SU-DHL-6 (cell line): ENCODE results near the gene CASP3.
"Not testable (repeated sequence)": the region's sequence is repeated elsewhere in the genome, so short reads cannot be mapped to it uniquely, and the experiment has no call there.

Experiments used
- H2AFZ ChIP-seq: fragments of 200-600 bp; sonication (generic); 2 replicates; pipeline ENCODE4 v1.6.1; 2014; ENCODE audit warnings: low read depth, mild to moderate bottlenecking, moderate library complexity, mixed read lengths, antibody characterized with exemption, low read length; ENCODE audit not compliant: severe bottlenecking
- H3F3A ChIP-seq: fragments of 200-600 bp; shearing (Covaris generic); 2 replicates; pipeline ENCODE4 v1.6.0; 2016; ENCODE audit warnings: antibody characterized with exemption, mild to moderate bottlenecking; ENCODE audit not compliant: insufficient read depth
- H3K27ac ChIP-seq: fragments of 200-600 bp; sonication (generic); 2 replicates; pipeline ENCODE4 v1.5.1; 2016; ENCODE audit warnings: low read depth, mild to moderate bottlenecking, low read length, moderate library complexity, mixed read lengths
- H3K27me3 ChIP-seq: fragments of 200-600 bp; sonication (generic), shearing (Covaris generic); 2 replicates; pipeline ENCODE4 v1.6.0; 2014; ENCODE audit warnings: mild to moderate bottlenecking, low read length
- H3K36me3 ChIP-seq: fragments of 200-600 bp; sonication (generic); 2 replicates; pipeline ENCODE4 v1.6.1; 2014; ENCODE audit warnings: mild to moderate bottlenecking, low read length, mixed read lengths
- H3K4me2 ChIP-seq: fragments of 300-600, 200-600 bp; shearing (Covaris generic), sonication (generic); 2 replicates; pipeline ENCODE4 v1.6.0; 2014; ENCODE audit warnings: low read length, low read depth, mild to moderate bottlenecking; ENCODE audit not compliant: poor library complexity, severe bottlenecking
- H3K4me3 ChIP-seq: fragments of 200-600 bp; sonication (generic); 2 replicates; pipeline ENCODE4 v1.5.1; 2014; ENCODE audit warnings: antibody characterized with exemption, low read length, mild to moderate bottlenecking, mixed read lengths; ENCODE audit not compliant: insufficient read depth, poor library complexity, severe bottlenecking
- H3K79me2 ChIP-seq: fragments of 200-600 bp; sonication (generic); 2 replicates; pipeline ENCODE4 v1.6.1; 2014; ENCODE audit warnings: mild to moderate bottlenecking, low read length, moderate library complexity; ENCODE audit not compliant: insufficient read depth
- H3K9ac ChIP-seq: fragments of 200-600 bp; sonication (generic); 2 replicates; pipeline ENCODE4 v1.7.0; 2014; ENCODE audit warnings: mild to moderate bottlenecking, low read length
- H3K9me2 ChIP-seq: fragments of 200-600 bp; sonication (generic); replicated peaks from 2 replicates; pipeline ENCODE4 v1.6.1; 2014; ENCODE audit warnings: low read length; ENCODE audit not compliant: insufficient read depth
- H3K9me3 ChIP-seq: fragments of 200-600 bp; sonication (generic); 2 replicates; pipeline ENCODE4 v1.6.1; 2014; ENCODE audit warnings: low read length, mixed read lengths; ENCODE audit not compliant: insufficient read depth
- H4K20me1 ChIP-seq: fragments of 200-600 bp; sonication (generic); 2 replicates; pipeline ENCODE4 v1.6.1; 2014; ENCODE audit warnings: low read depth, mild to moderate bottlenecking, antibody characterized with exemption, low read length, moderate library complexity, mixed read lengths
- EZH2phosphoT487 ChIP-seq: fragments of 200-600 bp; sonication (generic), shearing (Covaris generic); conservative IDR thresholded peaks from 2 replicates; pipeline ENCODE4 v1.6.1; 2018; ENCODE audit warnings: mild to moderate bottlenecking, antibody characterized with exemption, low read length, moderate library complexity, mixed read lengths
- TF ChIP-seq, protein P1 (sequence below): fragments of 200-600 bp; sonication (generic); IDR thresholded peaks from one replicate; pipeline ENCODE4 v1.5.1; 2017; ENCODE audit warnings: antibody characterized with exemption, mild to moderate bottlenecking, low read length, moderate library complexity; ENCODE audit not compliant: insufficient read depth, poor library complexity, severe bottlenecking

CASP3 gene

GRCh38 chr4:184613405-184613804, 35.8 kb downstream of the CASP3 start:
- H3K9ac ChIP-seq: no peak overlapping the region
- no peak overlapping the region for H3K4me3 ChIP-seq
- no peaks in the 10 kb centered on the region for H3K9me2 ChIP-seq
- H4K20me1 ChIP-seq: no peaks in the 10 kb centered on the region
- no peak overlapping the region for H3K4me2 ChIP-seq
- H3K27ac ChIP-seq: no peak overlapping the region
- H3K36me3 ChIP-seq: no peaks in the 10 kb centered on the region
- no peak overlapping the region for H2AFZ ChIP-seq
- H3K27me3 ChIP-seq: no peaks in the 10 kb centered on the region
- H3K9me3 ChIP-seq: peaks cover 13% of the 10 kb centered on the region; the same call in 1 of the 2 replicates
- no peaks in the 10 kb centered on the region for H3F3A ChIP-seq
- no peaks in the 10 kb centered on the region for H3K79me2 ChIP-seq
- no peak for TF ChIP-seq EZH2phosphoT487
- TF ChIP-seq, protein P1, sequence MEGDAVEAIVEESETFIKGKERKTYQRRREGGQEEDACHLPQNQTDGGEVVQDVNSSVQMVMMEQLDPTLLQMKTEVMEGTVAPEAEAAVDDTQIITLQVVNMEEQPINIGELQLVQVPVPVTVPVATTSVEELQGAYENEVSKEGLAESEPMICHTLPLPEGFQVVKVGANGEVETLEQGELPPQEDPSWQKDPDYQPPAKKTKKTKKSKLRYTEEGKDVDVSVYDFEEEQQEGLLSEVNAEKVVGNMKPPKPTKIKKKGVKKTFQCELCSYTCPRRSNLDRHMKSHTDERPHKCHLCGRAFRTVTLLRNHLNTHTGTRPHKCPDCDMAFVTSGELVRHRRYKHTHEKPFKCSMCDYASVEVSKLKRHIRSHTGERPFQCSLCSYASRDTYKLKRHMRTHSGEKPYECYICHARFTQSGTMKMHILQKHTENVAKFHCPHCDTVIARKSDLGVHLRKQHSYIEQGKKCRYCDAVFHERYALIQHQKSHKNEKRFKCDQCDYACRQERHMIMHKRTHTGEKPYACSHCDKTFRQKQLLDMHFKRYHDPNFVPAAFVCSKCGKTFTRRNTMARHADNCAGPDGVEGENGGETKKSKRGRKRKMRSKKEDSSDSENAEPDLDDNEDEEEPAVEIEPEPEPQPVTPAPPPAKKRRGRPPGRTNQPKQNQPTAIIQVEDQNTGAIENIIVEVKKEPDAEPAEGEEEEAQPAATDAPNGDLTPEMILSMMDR: no peak

GRCh38 chr4:184612074-184612473, 37.2 kb downstream of the CASP3 start:
- H3K9ac ChIP-seq: no peak overlapping the region
- no peak overlapping the region for H3K4me3 ChIP-seq
- no peaks in the 10 kb centered on the region for H4K20me1 ChIP-seq
- no peak overlapping the region for H3K27ac ChIP-seq
- H3K4me2 ChIP-seq: no peak overlapping the region
- no peak overlapping the region for H2AFZ ChIP-seq
- no peaks in the 10 kb centered on the region for H3F3A ChIP-seq
- no peak for TF ChIP-seq EZH2phosphoT487
- TF ChIP-seq, protein P1: no peak
- no peaks in the 10 kb centered on the region for H3K36me3 ChIP-seq
- H3K27me3 ChIP-seq: no peaks in the 10 kb centered on the region
- H3K9me2 ChIP-seq: no peaks in the 10 kb centered on the region
- H3K9me3 ChIP-seq: peaks cover 13% of the 10 kb centered on the region; the same call in 1 of the 2 replicates
- no peaks in the 10 kb centered on the region for H3K79me2 ChIP-seq

DNA sequence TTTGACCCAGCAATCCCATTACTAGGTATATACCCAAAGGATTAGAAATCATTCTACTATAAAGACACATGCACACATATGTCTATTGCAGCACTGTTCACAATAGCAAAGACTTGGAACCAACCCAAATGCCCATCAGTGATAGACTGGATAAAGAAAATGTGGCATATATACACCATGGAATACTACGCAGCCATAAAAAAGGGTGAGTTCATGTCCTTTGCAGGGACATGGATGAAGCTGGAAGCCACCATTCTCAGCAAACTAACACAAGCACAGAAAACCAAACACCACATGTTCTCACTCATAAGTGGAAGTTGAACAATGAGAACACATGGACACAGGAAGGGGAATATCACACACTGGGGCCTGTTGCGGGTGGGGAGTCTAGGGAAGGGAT, 41.8 kb downstream of the CASP3 start:
- H3K4me2 ChIP-seq, H2AFZ ChIP-seq, H3K27me3 ChIP-seq, H4K20me1 ChIP-seq, H3K4me3 ChIP-seq, H3F3A ChIP-seq, H3K36me3 ChIP-seq, H3K27ac ChIP-seq, H3K79me2 ChIP-seq, H3K9me2 ChIP-seq, H3K9me3 ChIP-seq, H3K9ac ChIP-seq: not testable (repeated sequence)

DNA sequence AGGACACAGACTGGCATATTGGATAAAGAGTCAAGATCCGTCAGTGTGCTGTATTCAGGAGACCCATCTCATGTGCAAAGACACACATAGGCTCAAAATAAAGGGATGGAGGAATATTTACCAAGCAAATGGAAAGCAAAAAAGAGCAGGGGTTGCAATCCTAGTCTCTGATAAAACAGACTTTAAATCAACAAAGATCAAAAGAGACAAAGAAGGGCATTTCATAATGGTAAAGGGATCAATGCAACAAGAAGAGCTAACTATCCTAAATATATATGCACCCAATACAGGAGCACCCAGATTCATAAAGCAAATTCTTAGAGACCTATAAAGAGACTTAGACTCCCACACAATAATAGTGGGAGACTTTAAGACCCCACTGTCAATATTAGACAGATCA, 46.4 kb downstream of the CASP3 start:
- not testable (repeated sequence) for H3K4me2 ChIP-seq, H4K20me1 ChIP-seq, H3K9me2 ChIP-seq, H3K79me2 ChIP-seq, H3K27me3 ChIP-seq, H3K27ac ChIP-seq, H2AFZ ChIP-seq, H3K9ac ChIP-seq, H3K4me3 ChIP-seq, H3F3A ChIP-seq, H3K9me3 ChIP-seq, H3K36me3 ChIP-seq

DNA sequence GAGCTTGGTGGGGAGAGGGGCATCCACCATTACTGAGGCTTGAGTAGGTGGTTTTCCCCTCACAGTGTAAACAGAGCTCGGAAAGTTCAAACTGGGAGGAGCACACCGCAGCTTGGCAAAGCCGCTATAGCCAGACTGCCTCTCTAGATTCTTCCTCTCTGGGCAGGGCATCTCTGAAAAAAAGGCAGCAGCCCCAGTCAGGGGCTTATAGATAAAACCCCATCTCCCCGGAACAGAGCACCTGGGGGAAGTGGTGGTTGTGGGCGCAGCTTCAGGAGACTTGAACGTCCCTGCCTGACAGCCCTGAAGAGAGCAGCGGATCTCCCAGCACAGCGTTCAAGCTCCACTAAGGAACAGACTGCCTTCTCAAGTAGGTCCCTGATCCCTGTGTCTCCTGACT, 48.3 kb downstream of the CASP3 start:
- not testable (repeated sequence) for H3K4me2 ChIP-seq, H4K20me1 ChIP-seq, H3K9me3 ChIP-seq, H3K36me3 ChIP-seq, H3K27me3 ChIP-seq, H3K27ac ChIP-seq, H2AFZ ChIP-seq, H3F3A ChIP-seq, H3K79me2 ChIP-seq, H3K4me3 ChIP-seq, H3K9ac ChIP-seq, H3K9me2 ChIP-seq
